Neuronal stem cell (in vitro differentiated cells): Measurements from ENCODE around the gene MYG1.

ENCODE experiments used
- DNase-seq: peaks from one replicate; pipeline ENCODE4 v3.0.0-alpha.2; 2013; ENCODE audit warnings: low spot score
- H2AFZ ChIP-seq: one replicate; pipeline ENCODE4 v1.6.1; 2013; ENCODE audit warnings: mild to moderate bottlenecking, low read length, inconsistent platforms
- H2AK5ac ChIP-seq: 2 replicates; pipeline ENCODE4 v1.6.1; 2013; ENCODE audit warnings: low read depth, mild to moderate bottlenecking, inconsistent platforms, low read length, moderate library complexity, mixed read lengths
- H2BK120ac ChIP-seq: 2 replicates; pipeline ENCODE4 v1.6.1; 2013; ENCODE audit warnings: low read depth, mild to moderate bottlenecking, inconsistent platforms, low read length, moderate library complexity, mixed read lengths
- H2BK12ac ChIP-seq: one replicate; pipeline ENCODE4 v1.6.1; 2013; ENCODE audit warnings: low read length, inconsistent platforms
- H2BK15ac ChIP-seq: 2 replicates; pipeline ENCODE4 v1.6.1; 2013; ENCODE audit warnings: mild to moderate bottlenecking, low read length, inconsistent platforms, mixed read lengths
- H2BK5ac ChIP-seq: one replicate; pipeline ENCODE4 v1.6.1; 2013; ENCODE audit warnings: inconsistent platforms, mild to moderate bottlenecking, low read length, moderate library complexity
- H3K14ac ChIP-seq: one replicate; pipeline ENCODE4 v1.6.1; 2013; ENCODE audit warnings: low read length, inconsistent platforms
- H3K18ac ChIP-seq: 2 replicates; pipeline ENCODE4 v1.6.1; 2013; ENCODE audit warnings: low read length, inconsistent platforms
- H3K23ac ChIP-seq: 2 replicates; pipeline ENCODE4 v1.6.1; 2013; ENCODE audit warnings: low read depth, mild to moderate bottlenecking, mixed read lengths, low read length, inconsistent platforms; ENCODE audit not compliant: poor library complexity
- H3K27ac ChIP-seq: replicated peaks from 3 replicates; pipeline ENCODE4 v1.5.1; 2013; ENCODE audit warnings: low read length, inconsistent platforms
- H3K27me3 ChIP-seq, 3 experiments: 2 replicates each; pipeline ENCODE4 v1.6.1; 2013; ENCODE audit warnings: low read length in 3 of 3, mild to moderate bottlenecking in 2 of 3, inconsistent platforms in 1 of 3, low read depth in 1 of 3, mixed read lengths in 1 of 3, moderate library complexity in 1 of 3; ENCODE audit not compliant: control insufficient read depth in 3 of 3, insufficient read depth in 3 of 3
- H3K36me3 ChIP-seq, 2 donors: replicated peaks in 1 of 2; 2 replicates each; pipeline ENCODE4 v1.6.1; 2013; ENCODE audit warnings: low read length in 2 of 2; ENCODE audit not compliant: control insufficient read depth in 2 of 2, insufficient read depth in 2 of 2
- H3K4ac ChIP-seq: 2 replicates; pipeline ENCODE4 v1.6.1; 2013; ENCODE audit warnings: inconsistent platforms, mild to moderate bottlenecking, low read length, moderate library complexity
- H3K4me1 ChIP-seq, 2 donors: 1 replicate in 1 of 2; 2 replicates in 1 of 2; pipeline ENCODE4 v1.6.1; 2013; ENCODE audit warnings: low read length in 2 of 2, low read depth in 1 of 2; ENCODE audit not compliant: control insufficient read depth in 2 of 2, insufficient read depth in 1 of 2
- H3K4me2 ChIP-seq: one replicate; pipeline ENCODE4 v1.6.1; 2013; ENCODE audit warnings: mild to moderate bottlenecking, low read length, inconsistent platforms; ENCODE audit not compliant: insufficient read depth, poor library complexity, severe bottlenecking
- H3K4me3 ChIP-seq, 2 donors: 2 replicates each; pipeline ENCODE4 v1.5.1; 2013; ENCODE audit warnings: low read length in 2 of 2, mild to moderate bottlenecking in 2 of 2, inconsistent platforms in 1 of 2, moderate library complexity in 1 of 2
- H3K79me1 ChIP-seq: one replicate; pipeline ENCODE4 v1.6.1; 2013; ENCODE audit warnings: low read depth, mild to moderate bottlenecking, inconsistent platforms, low read length, moderate library complexity
- H3K9ac ChIP-seq: one replicate; pipeline ENCODE4 v1.6.1; 2013; ENCODE audit warnings: mild to moderate bottlenecking, low read depth, low read length, inconsistent platforms; ENCODE audit not compliant: poor library complexity
- H3K9me3 ChIP-seq, 2 donors: replicated peaks in 1 of 2; 2 replicates each; pipeline versions ENCODE3 to v1.6.1; 2013; ENCODE audit warnings: low read length in 2 of 2, mild to moderate bottlenecking in 2 of 2, inconsistent platforms in 1 of 2, low read depth in 1 of 2, mixed read lengths in 1 of 2, moderate library complexity in 1 of 2; ENCODE audit not compliant: control insufficient read depth in 2 of 2, insufficient read depth in 1 of 2
- H4K8ac ChIP-seq: one replicate; pipeline ENCODE4 v1.6.1; 2013; ENCODE audit warnings: low read depth, mild to moderate bottlenecking, inconsistent platforms, low read length, moderate library complexity
- H4K91ac ChIP-seq: one replicate; pipeline ENCODE4 v1.6.1; 2013; ENCODE audit warnings: low read length, low read depth, mild to moderate bottlenecking, inconsistent platforms; ENCODE audit not compliant: poor library complexity
- WGBS, 2 donors: extraction: QIAGEN DNeasy Blood & Tissue Kit; methylation state at CpG; one replicate each; pipeline ENCODE4 v1.1.7; 2013; ENCODE audit warnings: missing lambda C conversion rate in 2 of 2, mixed read lengths in 1 of 2; ENCODE audit not compliant: insufficient read length in 2 of 2, insufficient replicate concordance in 1 of 2; ENCODE audit errors: extremely low coverage in 2 of 2; 5-methylcytosine and 5-hydroxymethylcytosine counted together

MYG1 gene

GRCh38 chr12:53259891-53260290 lies 39.6 kb upstream of the MYG1 start:
- no CpG with 5 or more reads among the region's 6 CpGs for whole genome bisulfite sequencing, 2 donors
- H2BK15ac ChIP-seq = no peak overlapping the region
- no peak overlapping the region for H4K91ac ChIP-seq
- H2BK12ac ChIP-seq = no peak overlapping the region
- no peak for DNase-seq
- H2AK5ac ChIP-seq = no peak overlapping the region
- H3K4me2 ChIP-seq = no peak overlapping the region
- no peak overlapping the region for H3K4ac ChIP-seq
- no peaks in the 10 kb centered on the region for H3K27me3 ChIP-seq
- no peak overlapping the region for H3K9ac ChIP-seq
- no peak overlapping the region for H2AFZ ChIP-seq
- no peak overlapping the region for H3K4me3 ChIP-seq
- H3K14ac ChIP-seq = no peak overlapping the region
- H3K9me3 ChIP-seq = no peaks in the 10 kb centered on the region
- H4K8ac ChIP-seq = no peak overlapping the region
- H3K23ac ChIP-seq = no peak overlapping the region
- no peaks in the 10 kb centered on the region for H3K4me1 ChIP-seq
- H3K36me3 ChIP-seq = no peaks in the 10 kb centered on the region
- H3K27ac ChIP-seq = no peak overlapping the region
- no peak overlapping the region for H3K18ac ChIP-seq
- no peak overlapping the region for H2BK120ac ChIP-seq
- H3K79me1 ChIP-seq = no peaks in the 10 kb centered on the region
- no peak overlapping the region for H2BK5ac ChIP-seq

DNA sequence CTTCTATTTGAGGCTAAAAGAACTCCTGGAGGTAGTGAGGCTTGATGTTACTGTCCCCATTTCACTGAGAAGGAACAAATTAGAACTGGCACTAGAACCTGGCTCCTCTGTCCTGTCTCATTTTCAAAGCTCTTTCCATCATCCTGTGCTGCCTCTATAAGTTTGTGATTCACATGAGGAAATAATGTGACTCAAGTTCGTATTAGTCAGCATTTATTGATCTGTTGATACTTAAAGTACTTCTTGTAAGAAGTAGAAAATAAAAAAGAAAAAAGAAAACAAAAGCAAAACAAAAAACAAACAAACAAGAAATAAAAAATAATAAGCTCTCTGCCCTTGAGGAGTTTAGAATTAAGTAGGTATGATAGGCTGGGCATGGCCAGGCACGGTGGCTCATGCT lies 33.7 kb upstream of the MYG1 start:
- H3K18ac ChIP-seq = no peak overlapping the region
- H2BK15ac ChIP-seq = no peak overlapping the region
- no CpG with 5 or more reads among the region's 2 CpGs for WGBS, 2 donors
- H3K79me1 ChIP-seq = peaks cover 4% of the 10 kb centered on the region
- no peak overlapping the region for H4K91ac ChIP-seq
- DNase-seq = no peak
- no peak overlapping the region for H4K8ac ChIP-seq
- no peak overlapping the region for H3K4me3 ChIP-seq
- H3K27ac ChIP-seq = no peak overlapping the region
- no peak overlapping the region for H2AFZ ChIP-seq
- no peak overlapping the region for H3K4ac ChIP-seq
- H3K9ac ChIP-seq = no peak overlapping the region
- H3K9me3 ChIP-seq = no peaks in the 10 kb centered on the region
- no peak overlapping the region for H3K14ac ChIP-seq
- H3K23ac ChIP-seq = no peak overlapping the region
- H2AK5ac ChIP-seq = no peak overlapping the region
- H2BK12ac ChIP-seq = no peak overlapping the region
- H3K4me2 ChIP-seq = no peak overlapping the region
- peaks cover 18 to 20% of the 10 kb centered on the region in 2 donors for H3K36me3 ChIP-seq
- no peak overlapping the region for H2BK5ac ChIP-seq
- H3K27me3 ChIP-seq = no peaks in the 10 kb centered on the region
- H2BK120ac ChIP-seq = no peak overlapping the region
- H3K4me1 ChIP-seq = peaks cover 10 to 13% of the 10 kb centered on the region in 2 donors

- H3K9me3 ChIP-seq = no peaks in the 10 kb centered on the region
- H3K79me1 ChIP-seq = peaks cover 5% of the 10 kb centered on the region
- no peak overlapping the region for H2BK15ac ChIP-seq
- no CpG with 5 or more reads among the region's 18 CpGs for WGBS, 2 donors
- H3K4me3 ChIP-seq = peak overlapping the region in 1 of 2 donors; percentile 98
- H3K27me3 ChIP-seq = no peaks in the 10 kb centered on the region
- H3K4me2 ChIP-seq = peak overlapping the region; percentile 67
- no peak overlapping the region for H3K23ac ChIP-seq
- peaks cover 24 to 34% of the 10 kb centered on the region in 2 donors for H3K36me3 ChIP-seq
- H2AK5ac ChIP-seq = no peak overlapping the region
- DNase-seq = no peak
- H4K8ac ChIP-seq = no peak overlapping the region
- H3K4ac ChIP-seq = no peak overlapping the region
- no peak overlapping the region for H2BK12ac ChIP-seq
- H3K14ac ChIP-seq = no peak overlapping the region
- H4K91ac ChIP-seq = no peak overlapping the region
- no peak overlapping the region for H3K18ac ChIP-seq
- H3K9ac ChIP-seq = no peak overlapping the region
- peaks cover 10 to 13% of the 10 kb centered on the region in 2 donors for H3K4me1 ChIP-seq
- H2BK120ac ChIP-seq = no peak overlapping the region
- H3K27ac ChIP-seq = no peak overlapping the region
- no peak overlapping the region for H2BK5ac ChIP-seq
- peak overlapping the region; percentile 96 for H2AFZ ChIP-seq
Measured at GRCh38 chr12:53267306-53267998, 32.0 kb upstream of the MYG1 start.

- no peak within 1 kb of the TSS for H2BK12ac ChIP-seq
- H3K4me2 ChIP-seq = peak within 1 kb of the TSS; percentile 67
- peak within 1 kb of the TSS; percentile 90 to 98 for H3K4me3 ChIP-seq
- no peak within 1 kb of the TSS for H4K8ac ChIP-seq
- H3K14ac ChIP-seq = peak within 1 kb of the TSS; percentile 77
- H2BK5ac ChIP-seq = peak within 1 kb of the TSS; percentile 50
- H3K27ac ChIP-seq = no peak within 1 kb of the TSS
- H2AK5ac ChIP-seq = no peak within 1 kb of the TSS
- peaks cover 10 to 13% of the 10 kb centered on the region in 2 donors for H3K4me1 ChIP-seq
- no peak within 1 kb of the TSS for H4K91ac ChIP-seq
- H3K27me3 ChIP-seq = no peaks in the 10 kb centered on the region
- H2BK15ac ChIP-seq = no peak within 1 kb of the TSS
- no peak within 1 kb of the TSS for H2BK120ac ChIP-seq
- H3K79me1 ChIP-seq = peaks cover 7% of the 10 kb centered on the region
- WGBS, 2 donors = no CpG with 5 or more reads among the region's 58 CpGs
- peaks cover 27 to 40% of the 10 kb centered on the region in 2 donors for H3K36me3 ChIP-seq
- no peak within 1 kb of the TSS for H3K4ac ChIP-seq
- H3K9me3 ChIP-seq = no peaks in the 10 kb centered on the region
- H2AFZ ChIP-seq = peak within 1 kb of the TSS; percentile 96
- peak within 1 kb of the TSS; percentile 76 for H3K18ac ChIP-seq
- peak; percentile 83 for DNase-seq
- peak within 1 kb of the TSS; percentile 97 for H3K9ac ChIP-seq
- H3K23ac ChIP-seq = no peak within 1 kb of the TSS
Measured at GRCh38 chr12:53267999-53268629, 31.4 kb upstream of the MYG1 start, which contains the start of gene ESPL1. Gene ESPL1, plus strand, starts transcription at chr12:53268299. Its CDS starts 468 bp downstream, at chr12:53268767.
